Globus pallidus (tissue), 1 donor: ENCODE results near the gene BNC2.

Source experiments
- DNase-seq: peaks from one replicate; pipeline ENCODE4 v3.0.0-alpha.2; 2015; ENCODE audit warnings: low spot score

The BNC2 gene

GRCh38 chr9:16817002-16817401 is 53.5 kb downstream of the BNC2 start:
- DNase-seq: no peak

- no peak for DNase-seq
Measured at GRCh38 chr9:16816011-16816410, 54.5 kb downstream of the BNC2 start.

- DNase-seq: no peak
Measured at GRCh38 chr9:16815079-16815478, 55.4 kb downstream of the BNC2 start.

- DNase-seq: no peak
Measured at GRCh38 chr9:16813838-16814237, 56.6 kb downstream of the BNC2 start.

- DNase-seq: no peak
Measured at GRCh38 chr9:16811987-16812685, 58.3 kb downstream of the BNC2 start.

- no peak for DNase-seq
Measured at GRCh38 chr9:16809912-16810610, 60.4 kb downstream of the BNC2 start.

- DNase-seq: no peak
Measured at GRCh38 chr9:16806674-16807073, 63.8 kb downstream of the BNC2 start.

- no peak for DNase-seq
Measured at GRCh38 chr9:16803648-16804047, 66.8 kb downstream of the BNC2 start.

- DNase-seq: no peak
Measured at GRCh38 chr9:16801871-16802466, 68.5 kb downstream of the BNC2 start.

GRCh38 chr9:16796304-16796825 is 74.1 kb downstream of the BNC2 start:
- DNase-seq: no peak

- DNase-seq: no peak
Measured at GRCh38 chr9:16794871-16795639, 75.4 kb downstream of the BNC2 start.

GRCh38 chr9:16794103-16794502 is 76.4 kb downstream of the BNC2 start:
- DNase-seq: no peak

GRCh38 chr9:16787724-16788123 is 82.7 kb downstream of the BNC2 start:
- DNase-seq: no peak

GRCh38 chr9:16784002-16784401 is 86.5 kb downstream of the BNC2 start:
- no peak for DNase-seq

GRCh38 chr9:16782490-16782889 is 88.0 kb downstream of the BNC2 start:
- no peak for DNase-seq

- no peak for DNase-seq
Measured at GRCh38 chr9:16775330-16775729, 95.1 kb downstream of the BNC2 start.

GRCh38 chr9:16773617-16774016 is 96.9 kb downstream of the BNC2 start:
- DNase-seq: no peak

GRCh38 chr9:16773116-16773515 is 97.4 kb downstream of the BNC2 start:
- DNase-seq: no peak

- no peak for DNase-seq
Measured at GRCh38 chr9:16771356-16771755, 99.1 kb downstream of the BNC2 start.

- DNase-seq: no peak
Measured at GRCh38 chr9:16769291-16769690, 101.2 kb downstream of the BNC2 start.

GRCh38 chr9:16768816-16769215 is 101.7 kb downstream of the BNC2 start:
- no peak for DNase-seq

GRCh38 chr9:16767366-16767765 is 103.1 kb downstream of the BNC2 start:
- no peak for DNase-seq
